Diencephalon (tissue), 1 donor: Measurements from ENCODE around the gene ARSH. TPM values are rescaled to one million over a fixed set of nuclear protein-coding genes. Genes with fewer than 3 reads are reported as not detected.

Source experiments
- small RNA-seq: library from RNA; depleted of rRNA; stranded (forward); fragments of <200 nt; gene quantifications from one replicate; pipeline ENCODE3, GENCODE V24; 2014
- total RNA-seq: library from RNA; depleted of rRNA; stranded (reverse); fragments of >200 nt; gene quantifications from one replicate; pipeline ENCODE4 v1.2.3, GENCODE V29; 2014

ARSH gene
- not detected for total RNA-seq

GRCh38 chrX:3006495-3006894, at the start of gene ARSH:
ARSH (plus strand) TSS chrX:3006546; CDS start chrX:3006613, 67 bp downstream.

Small RNAs within 50 kb of the gene (small RNA-seq; reads per million reads assigned to genes)
- gene RN7SL578P, result not detected

Other genes with a start within 250 kb of the ARSH start
- gene GYG2, start 177.6 kb upstream of the ARSH start, total RNA-seq, result 17.8 TPM
- gene ARSD, start 77.2 kb upstream of the ARSH start, total RNA-seq, result 15.5 TPM
- gene ARSF, start 34.9 kb downstream of the ARSH start, total RNA-seq, result 0.92 TPM